T1000 (cell line): ENCODE data around the gene DHX57.
A peak's percentile ranks its signal among the peaks of the same experiment; 100 is the strongest.
"Not testable (repeated sequence)": the region's sequence is repeated elsewhere in the genome, so short reads cannot be mapped to it uniquely, and the experiment has no call there.

Experiments used
- DNase-seq: peaks from one replicate; lab custom pipeline; 2025; ENCODE audit warnings: mixed read lengths; lab: John Stamatoyannopoulos, UW

Gene DHX57

DNA sequence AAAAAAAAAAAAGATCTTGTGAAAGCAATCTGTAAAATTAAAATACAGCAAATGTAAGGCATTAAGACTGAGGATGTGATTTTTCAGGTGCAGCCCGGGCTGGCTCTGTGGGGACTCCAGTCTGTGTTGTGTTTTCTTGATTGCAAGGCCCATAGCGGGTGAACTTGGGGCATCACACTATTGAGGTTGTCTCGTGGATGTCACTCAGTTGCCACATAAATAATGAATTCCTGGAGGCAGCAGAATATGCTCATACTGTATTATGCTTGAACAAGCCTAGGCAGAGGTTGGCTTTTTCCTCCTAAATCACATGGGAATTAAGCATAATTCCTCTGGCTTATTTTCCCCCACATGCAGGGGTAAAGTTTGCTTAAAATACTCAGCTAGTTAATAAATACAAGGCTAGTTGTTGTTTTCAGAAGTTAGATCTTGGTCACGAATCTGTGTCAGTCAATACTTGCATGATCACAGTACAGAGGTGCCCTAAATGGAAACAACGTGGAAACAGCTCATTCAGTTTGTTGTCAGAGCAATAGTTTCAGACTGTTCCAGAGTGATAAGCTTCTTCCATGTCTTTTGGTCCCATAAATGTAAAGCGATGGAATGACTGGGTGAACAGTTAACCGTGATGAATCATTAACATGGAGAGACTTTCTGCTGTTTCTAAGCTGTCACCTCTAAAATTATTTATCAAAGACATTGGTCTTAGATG is 81.3 kb downstream of the DHX57 start:
- no peak for DNase-seq

DNA sequence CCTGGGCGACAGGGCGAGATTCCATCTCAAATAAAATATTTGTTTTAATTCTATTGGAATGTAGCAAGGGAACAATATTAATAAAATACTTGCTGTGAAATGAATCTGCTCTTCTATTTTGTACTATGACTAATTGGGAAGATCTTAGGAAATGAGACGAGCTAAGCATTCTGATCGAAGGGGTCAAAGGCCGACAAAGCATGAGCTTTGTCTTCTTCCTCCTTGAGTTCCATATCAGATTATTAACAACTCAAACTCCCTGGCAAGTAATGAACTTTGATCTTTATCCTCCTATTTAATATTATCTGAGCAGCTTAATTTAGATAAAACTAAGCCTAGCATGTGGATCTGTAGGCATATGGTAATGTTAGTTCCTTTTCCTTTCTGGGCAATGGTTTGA is 82.2 kb downstream of the DHX57 start:
- DNase-seq = no peak

DNA sequence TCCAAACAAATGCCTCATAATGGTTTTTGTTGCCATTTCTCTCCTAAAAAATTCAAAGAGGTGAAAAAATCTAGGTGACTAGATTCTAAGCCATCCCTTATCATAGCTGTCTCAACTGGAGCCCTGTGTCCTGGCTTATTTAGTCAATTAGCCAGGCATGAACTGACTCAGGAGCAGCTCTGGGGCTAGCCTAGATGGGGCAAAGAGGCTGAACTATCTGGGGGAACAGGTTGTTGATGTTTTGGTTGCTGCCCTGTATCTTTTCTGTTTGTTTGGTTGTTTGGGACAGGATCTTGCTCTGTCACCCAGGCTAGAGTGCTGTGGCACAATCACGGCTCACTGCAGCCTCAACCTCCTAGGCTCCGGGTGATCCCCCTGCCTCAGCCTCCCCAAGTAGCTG is 83.0 kb downstream of the DHX57 start:
- DNase-seq = no peak

DNA sequence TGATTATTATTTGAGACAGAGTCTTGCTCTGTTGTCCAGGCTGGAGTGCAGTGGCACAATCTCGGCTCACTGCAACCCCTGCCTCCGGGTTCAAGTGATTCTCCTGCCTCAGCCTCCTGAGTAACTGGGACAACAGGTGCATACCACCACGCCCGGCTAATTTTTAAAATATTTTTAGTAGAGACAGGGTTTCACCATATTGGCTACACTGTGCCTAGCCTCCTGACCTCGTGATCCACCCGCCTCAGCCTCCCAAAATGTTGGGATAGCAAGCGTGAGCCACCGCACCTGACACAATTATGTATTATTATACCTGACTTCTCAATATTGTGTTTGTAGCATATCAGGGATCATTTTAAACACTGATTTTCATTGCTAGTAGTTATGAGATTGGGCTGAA is 83.4 kb downstream of the DHX57 start:
- DNase-seq = not testable (repeated sequence)

DNA sequence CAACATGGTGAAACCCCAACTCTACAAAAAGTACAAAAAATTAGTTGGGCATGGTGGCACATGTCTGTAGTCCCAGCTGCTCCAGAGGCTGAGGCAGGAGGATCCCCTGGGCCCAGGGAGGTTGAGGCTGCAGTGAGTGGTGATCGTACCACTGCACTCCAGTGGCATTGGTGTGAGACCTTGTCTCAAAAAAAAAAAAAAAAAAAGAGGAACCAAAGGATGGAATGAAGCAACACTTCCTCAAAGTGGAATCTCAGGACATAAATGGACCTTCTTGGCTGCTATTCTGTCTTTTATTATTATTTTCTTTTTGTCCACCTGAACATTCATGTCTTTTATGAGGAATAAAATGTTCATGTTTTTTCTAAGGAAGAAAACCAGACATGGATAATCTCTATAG is 84.0 kb downstream of the DHX57 start:
- no peak for DNase-seq

DNA sequence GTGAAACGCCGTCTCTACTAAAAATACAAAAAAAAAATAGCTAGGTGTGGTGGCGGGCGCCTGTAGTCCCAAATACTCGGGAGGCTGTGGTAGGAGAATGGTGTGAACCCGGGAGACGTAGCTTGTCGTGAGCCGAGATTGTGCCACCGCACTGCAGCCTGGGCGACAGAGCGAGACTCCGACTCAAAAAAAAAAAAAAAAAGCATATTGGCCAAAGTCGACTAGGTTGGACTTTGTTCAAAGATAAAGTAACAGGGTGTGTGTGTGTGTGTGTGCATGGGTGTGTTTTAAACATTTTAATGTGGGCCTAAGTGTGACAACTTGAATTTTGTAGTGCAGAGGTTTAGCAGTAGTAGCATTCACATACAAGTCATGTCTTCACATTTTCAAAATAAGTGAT is 86.0 kb downstream of the DHX57 start:
- no peak for DNase-seq

DNA sequence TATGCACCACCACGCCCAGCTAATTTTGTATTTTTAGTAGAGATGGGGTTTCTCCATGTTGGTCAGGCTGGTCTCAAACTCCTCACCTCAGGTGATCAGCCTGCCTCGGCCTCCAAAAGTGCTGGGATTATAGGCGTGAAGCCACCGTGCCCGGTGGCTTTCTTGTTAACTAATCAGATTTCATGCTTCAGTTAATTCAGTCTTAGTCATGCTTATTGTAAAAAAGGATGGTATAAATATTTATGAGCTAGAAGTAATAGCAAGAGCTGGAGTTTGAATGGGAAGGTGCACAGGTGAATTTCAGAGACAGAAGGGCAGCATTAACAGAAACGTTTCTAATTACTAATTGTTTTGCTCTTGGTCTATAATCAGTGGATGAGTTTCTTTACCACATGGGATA is 87.4 kb downstream of the DHX57 start:
- DNase-seq = no peak

DNA sequence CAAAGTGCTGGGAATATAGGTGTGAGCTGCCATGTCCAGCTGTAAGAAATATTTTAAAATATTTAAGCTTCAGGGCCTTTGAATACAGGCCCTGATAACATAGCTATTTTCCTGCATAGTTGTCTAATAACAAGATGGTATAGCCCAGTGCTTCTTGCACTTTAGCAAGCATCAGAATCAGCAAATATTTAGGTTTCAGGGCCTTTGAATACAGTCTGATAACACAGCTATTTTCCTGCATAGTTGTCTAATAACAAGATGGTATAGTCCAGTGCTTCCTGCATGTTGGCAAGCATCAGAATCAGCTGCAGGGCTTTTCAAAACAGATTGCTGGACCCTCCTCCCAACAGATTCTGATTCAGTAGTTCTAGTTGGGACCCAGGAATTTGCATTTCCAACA is 92.1 kb downstream of the DHX57 start:
- no peak for DNase-seq

DNA sequence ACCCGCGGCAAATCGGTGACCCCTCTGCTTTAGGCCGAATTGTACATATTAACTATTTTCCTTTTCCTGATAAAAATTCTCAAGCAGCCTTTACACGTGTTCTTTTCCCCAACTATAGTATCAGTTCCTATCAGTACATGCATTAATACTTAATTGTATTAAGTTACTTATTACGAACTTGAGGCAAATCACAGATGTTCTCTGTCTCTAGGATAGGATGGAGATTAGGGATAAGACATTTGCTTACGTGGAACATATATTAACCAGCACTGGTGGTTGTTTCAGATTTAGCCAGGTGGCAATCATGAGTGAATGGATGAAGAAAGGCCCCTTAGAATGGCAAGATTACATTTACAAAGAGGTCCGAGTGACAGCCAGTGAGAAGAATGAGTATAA is 97.0 kb downstream of the DHX57 start:
- no peak for DNase-seq

DNA sequence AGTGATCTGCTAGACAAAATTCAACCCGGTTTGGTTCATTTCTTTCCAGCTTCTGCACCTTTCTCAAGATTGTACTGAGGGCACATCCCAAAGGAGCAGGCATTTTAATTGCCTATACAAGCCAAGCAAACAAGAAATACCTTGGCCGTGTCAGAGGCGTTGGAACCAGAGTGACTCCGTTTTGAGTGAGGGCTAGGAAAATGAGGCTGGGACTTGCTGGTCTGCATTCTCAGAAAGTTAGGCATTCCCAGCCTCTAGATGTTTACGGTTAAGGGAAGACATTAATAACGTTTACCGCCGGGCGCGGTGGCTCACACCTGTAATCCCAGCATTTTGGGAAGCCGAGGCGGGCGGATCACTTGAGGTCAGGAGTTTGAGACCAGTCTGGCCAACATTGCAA is 99.2 kb downstream of the DHX57 start:
- no peak for DNase-seq

DNA sequence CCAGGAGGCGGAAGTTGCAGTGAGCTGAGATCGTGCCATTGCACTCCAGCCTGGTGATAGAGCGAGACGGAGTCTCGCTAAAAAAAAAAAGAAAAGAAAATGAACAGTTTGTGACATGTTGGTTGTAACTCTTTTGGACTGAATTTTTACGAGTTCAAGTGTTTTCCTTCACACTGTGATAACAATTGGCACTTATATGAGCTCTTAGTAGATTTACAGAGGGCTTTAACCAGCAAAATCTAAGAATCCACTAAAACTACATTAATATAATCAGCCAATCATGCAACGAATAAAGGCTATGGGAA is 99.9 kb downstream of the DHX57 start:
- DNase-seq = no peak

DNA sequence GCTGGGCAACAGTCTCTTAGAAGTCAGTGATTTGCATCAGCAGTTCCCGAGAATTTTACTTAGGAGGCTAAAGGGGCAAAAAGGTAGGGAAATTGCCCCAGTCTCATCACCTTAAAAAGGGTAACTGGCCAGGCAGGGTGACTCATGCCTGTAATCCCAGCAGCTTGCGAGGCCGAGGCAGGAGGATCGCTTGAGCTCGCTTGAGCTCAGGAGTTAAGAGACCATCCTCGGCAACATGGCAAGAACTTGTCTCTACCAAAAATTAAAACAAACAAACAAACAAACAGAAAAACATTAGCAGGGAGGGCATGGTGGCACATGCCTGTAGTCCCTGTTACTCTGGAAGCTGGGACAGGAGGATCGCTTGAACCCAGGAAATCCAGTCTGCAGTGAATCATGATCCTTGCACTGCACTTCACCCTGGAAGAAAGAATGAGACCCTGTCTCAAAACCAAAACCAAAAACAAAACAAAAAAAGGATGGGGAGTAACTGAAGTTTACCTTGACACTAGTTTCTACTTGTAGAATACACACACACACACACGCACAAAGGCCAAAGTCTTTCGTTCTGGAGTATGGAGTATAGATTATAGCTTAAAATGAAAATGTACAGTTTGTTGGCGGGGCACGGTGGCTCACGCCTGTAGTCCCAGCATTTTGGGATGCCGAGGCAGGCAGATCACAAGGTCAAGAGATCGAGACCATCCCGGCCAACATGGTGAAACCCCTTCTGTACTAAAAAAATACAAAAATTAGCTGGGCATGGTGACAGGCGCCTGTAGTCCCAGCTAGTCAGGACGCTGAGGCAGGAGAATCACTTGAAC is 100.4 kb downstream of the DHX57 start:
- no peak for DNase-seq

DNA sequence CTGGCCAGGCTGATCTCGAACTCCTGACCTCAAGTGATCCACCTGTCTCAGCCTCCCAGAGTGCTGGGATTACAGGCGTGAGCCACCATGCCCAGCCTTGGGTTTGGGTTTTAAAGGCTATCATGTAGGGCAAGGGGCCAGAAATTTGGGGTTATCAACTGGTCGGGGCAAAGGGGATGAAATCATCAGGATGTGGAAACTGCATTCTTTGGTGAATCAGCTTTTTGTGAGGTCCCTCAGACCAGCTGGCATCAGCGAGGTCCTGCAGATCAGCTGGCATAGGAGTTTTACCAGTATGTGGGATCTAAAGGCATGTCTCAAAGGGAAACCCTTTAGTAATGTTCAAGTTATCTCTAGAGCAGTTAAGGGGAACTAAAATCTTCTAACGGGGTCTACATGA is 104.1 kb downstream of the DHX57 start:
- DNase-seq = no peak

DNA sequence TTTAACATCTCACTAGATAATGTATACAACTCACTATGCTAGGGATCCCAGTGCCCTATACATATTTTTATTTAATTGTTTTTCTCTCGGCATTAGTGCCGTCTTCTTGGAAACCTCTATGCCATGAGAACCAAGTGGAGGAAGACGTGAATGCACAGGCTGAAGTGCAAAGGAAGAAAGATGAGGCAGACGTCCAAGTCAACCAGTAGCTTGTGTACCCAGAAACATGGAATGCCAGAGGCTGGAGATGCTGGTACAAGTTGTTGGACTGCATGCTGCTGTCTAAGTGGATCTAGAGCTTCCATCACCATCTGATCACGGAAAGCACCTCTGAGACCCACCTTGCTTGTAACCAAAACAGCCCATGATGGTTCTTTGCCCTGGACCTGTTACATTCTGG is 110.2 kb downstream of the DHX57 start:
- no peak for DNase-seq

DNA sequence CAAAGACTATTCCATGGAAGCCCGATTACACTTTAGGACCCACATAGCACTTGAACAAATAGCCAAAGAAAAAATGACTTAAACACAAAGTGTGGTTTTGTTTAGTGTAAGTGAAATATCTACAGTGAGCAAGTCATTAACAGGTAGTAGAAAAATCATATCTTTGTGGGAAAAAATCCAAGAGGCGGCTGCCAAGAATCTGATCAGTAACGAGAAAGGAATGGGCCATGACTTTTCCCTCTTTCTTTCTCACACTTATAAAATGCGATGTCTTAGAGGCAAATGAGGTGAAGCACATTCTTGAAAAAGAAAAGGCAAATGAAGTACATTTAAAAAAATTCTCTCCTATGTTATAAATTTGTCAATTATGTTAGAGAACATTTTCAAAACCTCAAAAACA is 110.6 kb downstream of the DHX57 start:
- no peak for DNase-seq

DNA sequence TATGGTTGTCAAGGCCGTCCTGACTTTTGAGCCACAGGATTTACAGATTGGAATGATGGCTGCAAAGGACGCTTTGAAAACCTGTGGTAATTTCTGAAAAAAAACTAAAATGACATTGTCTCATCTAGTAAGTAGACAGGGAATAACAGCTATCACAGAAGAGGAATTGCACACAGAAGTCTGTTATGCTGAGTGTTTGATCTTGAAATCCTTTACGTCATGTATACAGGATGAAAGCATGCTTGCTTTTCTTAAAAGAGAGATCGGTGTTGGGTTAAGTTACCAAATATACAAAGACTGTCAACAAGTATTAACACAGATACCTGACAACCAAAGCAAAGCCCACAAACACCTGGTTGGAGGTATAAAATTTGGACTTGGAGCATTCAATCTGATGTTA is 112.0 kb downstream of the DHX57 start:
- no peak for DNase-seq

DNA sequence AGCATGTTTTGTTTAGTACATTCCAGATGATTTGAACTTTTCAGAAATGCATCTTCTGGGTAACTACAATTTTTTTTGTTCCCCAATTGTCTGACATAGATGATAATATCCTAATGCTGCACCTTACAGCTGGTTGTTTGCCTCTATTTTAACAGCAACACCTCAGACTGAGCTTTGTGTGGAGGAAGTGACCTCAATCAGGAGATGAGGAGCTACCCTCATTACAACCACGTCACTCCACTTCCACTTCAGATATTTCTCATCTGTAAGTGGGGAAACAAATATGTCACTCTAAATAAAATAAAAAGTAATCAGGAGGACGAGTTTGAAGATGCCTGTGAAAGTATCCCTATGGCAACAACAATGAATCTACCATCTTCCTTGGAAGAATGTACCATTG is 112.5 kb downstream of the DHX57 start:
- DNase-seq = no peak

DNA sequence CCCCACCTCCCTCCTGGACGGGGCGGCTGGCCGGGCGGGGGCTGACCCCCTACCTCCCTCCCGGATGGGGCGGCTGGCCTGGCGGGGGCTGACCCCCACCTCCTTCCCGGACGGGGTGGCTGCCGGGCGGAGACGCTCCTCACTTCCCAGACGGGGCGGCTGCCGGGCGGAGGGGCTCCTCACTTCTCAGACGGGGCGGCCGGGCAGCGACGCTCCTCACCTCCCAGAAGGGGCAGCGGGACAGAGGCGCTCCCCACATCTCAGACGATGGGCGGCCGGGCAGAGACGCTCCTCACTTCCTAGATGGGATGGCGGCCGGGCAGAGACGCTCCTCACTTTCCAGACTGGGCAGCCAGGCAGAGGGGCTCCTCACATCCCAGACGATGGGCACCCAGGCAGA is 119.8 kb downstream of the DHX57 start:
- not testable (repeated sequence) for DNase-seq

DNA sequence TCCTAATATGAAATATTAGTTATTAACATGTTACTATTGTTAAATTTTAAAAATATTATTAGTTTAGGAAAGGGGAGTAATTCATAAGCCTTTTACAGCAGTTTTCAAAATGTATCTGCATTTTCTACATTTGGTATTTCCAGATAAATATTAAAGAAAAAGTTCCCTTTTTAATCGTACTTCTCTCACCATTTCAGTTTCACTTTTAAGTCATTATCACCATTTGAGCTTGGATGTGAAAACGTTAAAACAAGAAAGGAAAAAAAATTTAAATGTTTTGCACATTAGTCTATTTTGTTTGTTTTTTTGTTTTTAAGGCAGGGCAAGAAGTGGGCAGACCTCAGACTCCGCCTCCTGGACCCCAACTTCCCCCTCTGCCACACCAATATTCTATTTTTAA is 121.2 kb downstream of the DHX57 start:
- no peak for DNase-seq

DNA sequence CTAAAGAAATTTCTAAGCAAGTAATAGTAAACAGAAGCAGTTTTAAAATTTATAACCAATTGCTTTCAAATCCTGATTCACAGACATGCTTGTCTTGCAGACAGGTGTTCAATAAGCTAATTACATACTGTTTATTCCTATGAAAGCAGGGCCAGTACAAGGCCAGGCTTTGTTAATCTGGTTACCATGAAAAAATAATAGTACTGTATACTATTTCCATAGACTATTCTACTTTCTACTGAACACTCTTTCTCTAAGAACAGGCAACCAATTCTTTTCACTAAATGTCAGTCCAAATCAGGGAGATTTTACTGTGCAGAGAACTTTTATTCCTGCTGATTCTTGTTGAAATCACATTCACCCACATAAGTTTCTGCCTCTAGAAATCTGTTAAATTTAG is 121.7 kb downstream of the DHX57 start:
- no peak for DNase-seq

DNA sequence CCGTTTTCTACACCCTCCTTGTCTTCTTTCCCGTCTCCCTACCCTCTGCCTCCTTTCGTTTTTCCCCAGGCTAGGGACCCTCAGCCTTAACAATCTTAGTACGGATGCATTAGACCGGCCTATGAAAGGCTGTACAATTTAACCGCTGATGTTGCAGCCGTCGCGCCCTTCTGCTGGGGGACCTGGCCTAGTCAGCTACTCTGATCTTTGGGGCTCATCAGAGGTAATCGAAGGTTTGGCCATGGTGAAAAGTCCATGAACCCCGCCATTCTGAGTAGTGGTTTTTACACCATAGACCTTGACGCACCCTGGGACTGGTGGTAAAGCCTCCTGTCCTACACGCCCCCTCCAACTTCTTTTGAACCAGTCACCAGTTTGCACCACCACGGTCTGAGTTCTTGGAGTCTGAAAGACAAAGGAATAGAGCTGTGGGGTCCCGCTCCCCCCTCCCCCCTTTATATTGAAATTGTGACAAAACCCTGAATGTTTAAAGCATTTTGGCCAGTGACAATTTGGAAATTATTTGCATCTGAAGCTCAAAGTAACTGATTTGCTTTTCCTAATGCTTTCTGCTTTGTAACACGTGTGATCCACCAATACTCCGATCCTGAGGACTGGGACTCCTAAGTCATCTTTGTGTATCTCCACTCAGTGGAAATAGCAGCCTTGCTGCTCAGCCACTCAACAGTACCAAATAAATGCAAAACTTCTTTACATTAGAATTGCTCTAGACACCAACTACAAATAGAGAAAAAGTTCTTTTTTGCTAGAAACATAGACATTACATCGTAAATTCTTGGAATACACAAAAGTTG is 123.9 kb downstream of the DHX57 start:
- no peak for DNase-seq

DNA sequence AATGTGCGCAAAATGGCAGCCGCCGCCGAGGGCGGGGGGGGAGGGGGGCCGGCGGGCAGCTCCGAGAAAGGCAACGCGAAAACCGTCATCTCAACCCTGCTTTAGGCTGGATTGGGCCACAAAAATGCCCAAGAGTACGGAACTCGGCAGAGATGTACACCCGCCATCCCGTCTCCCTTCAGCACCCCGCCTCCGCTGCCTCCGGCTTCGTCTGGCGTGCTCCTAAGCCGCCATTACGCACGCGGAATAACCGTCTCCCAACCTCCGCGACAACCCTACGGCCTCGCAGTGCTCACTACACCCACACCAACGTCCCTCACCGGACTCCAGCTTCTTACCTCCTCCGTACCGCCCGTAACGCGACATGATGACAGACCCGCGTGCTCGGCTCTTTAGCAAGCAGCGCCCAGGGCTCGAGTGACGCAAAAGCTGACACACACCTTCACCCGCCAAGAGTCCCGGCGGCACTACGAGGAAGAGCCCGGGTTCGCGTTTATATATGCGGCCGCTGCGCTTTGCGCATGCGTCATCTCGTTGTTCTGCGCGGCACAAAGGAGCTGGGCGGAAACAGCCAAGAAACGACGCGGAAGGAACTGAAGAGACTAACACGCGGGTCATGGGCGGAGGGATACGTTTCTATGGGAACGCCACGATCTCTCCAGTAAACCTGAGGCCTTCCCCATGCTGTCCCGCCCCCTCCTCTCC is 124.7 kb downstream of the DHX57 start, which contains the start of gene SRSF7:
Gene SRSF7 (minus strand): TSS at position 471 of the 705 bp plus-strand sequence. CDS start 105 bp downstream, at position 366.
- DNase-seq = peak; percentile 96
